NCI-H2227 treated with DMSO at 0.1 percent for 48 hours (cell line): ENCODE data around the gene PICK1.
"Not testable (repeated sequence)": the region's sequence is repeated elsewhere in the genome, so short reads cannot be mapped to it uniquely, and the experiment has no call there.

Experiments
- DNase-seq: peaks from one replicate; lab custom pipeline; 2025; lab: John Stamatoyannopoulos, UW

PICK1 gene

GRCh38 chr22:38030311-38031133, 26.7 kb upstream of the PICK1 start:
- DNase-seq = no peak

- no peak for DNase-seq
Measured at GRCh38 chr22:38031491-38031890, 25.7 kb upstream of the PICK1 start.

- DNase-seq = no peak
Measured at GRCh38 chr22:38032681-38033521, 24.3 kb upstream of the PICK1 start.

- no peak for DNase-seq
Measured at GRCh38 chr22:38033522-38034277, 23.5 kb upstream of the PICK1 start.

GRCh38 chr22:38034278-38034882, 22.8 kb upstream of the PICK1 start:
- DNase-seq = peak; percentile 1

GRCh38 chr22:38034884-38035529, 22.2 kb upstream of the PICK1 start:
- no peak for DNase-seq

GRCh38 chr22:38035530-38035885, 21.7 kb upstream of the PICK1 start:
- DNase-seq = no peak

GRCh38 chr22:38036392-38037062, 20.7 kb upstream of the PICK1 start:
- no peak for DNase-seq

- DNase-seq = not testable (repeated sequence)
Measured at GRCh38 chr22:38037367-38038150, 19.6 kb upstream of the PICK1 start.

- DNase-seq = no peak
Measured at GRCh38 chr22:38038426-38038825, 18.8 kb upstream of the PICK1 start.

GRCh38 chr22:38038890-38039812, 18.1 kb upstream of the PICK1 start:
- DNase-seq = no peak

GRCh38 chr22:38040953-38041759, 16.0 kb upstream of the PICK1 start:
- no peak for DNase-seq

GRCh38 chr22:38041760-38042487, 15.3 kb upstream of the PICK1 start:
- DNase-seq = no peak

GRCh38 chr22:38042488-38042790, 14.8 kb upstream of the PICK1 start:
- DNase-seq = no peak

- DNase-seq = no peak
Measured at GRCh38 chr22:38043151-38044039, 13.8 kb upstream of the PICK1 start.

GRCh38 chr22:38046070-38046748, 11.0 kb upstream of the PICK1 start:
- no peak for DNase-seq
